ENCODE data around the gene CFAP43. TPM values are rescaled to one million over a fixed set of nuclear protein-coding genes. Genes with fewer than 3 reads are reported as not detected.
A peak's percentile ranks its signal among the peaks of the same experiment; 100 is the strongest.
"Not testable (repeated sequence)": the region's sequence is repeated elsewhere in the genome, so short reads cannot be mapped to it uniquely, and the experiment has no call there.

Gene CFAP43
- total and polyA plus RNA-seq, 9 of the 15 experiments (the other 6 are each of a cell fraction or from before 2014, with no cell fraction given) = 0.07 to 0.86 (median 0.11) TPM; not detected in 1

GRCh38 chr10:104250371-104250770 lies 18.2 kb upstream of the CFAP43 start (continued):
- TF ChIP-seq DDX20 (tag; IDR thresholded peaks at IDR 0.05; ENCODE audit: low read depth) = no peak

- peaks cover 12% of the 10 kb centered on the region for H3K9me3 ChIP-seq (replicated peaks; ENCODE audit: control insufficient read depth, insufficient read depth, low read depth, low read length)
- peaks cover 0 to 20% of the 10 kb centered on the region in 2 experiments; a peak in 3 of 5 replicates for H3K4me1 ChIP-seq (replicated peaks in 1 of 2; ENCODE audit: control insufficient read depth in 2 of 2, insufficient read depth in 2 of 2, low read length in 2 of 2)
- H4K20me1 ChIP-seq (replicated peaks; ENCODE audit: control insufficient read depth, insufficient read depth, low read length); POLR2A ChIA-PET; FAIRE-seq; ATAC-seq; CTCF ChIA-PET (ENCODE audit: low intra/inter-chr PET ratio); H3K27ac ChIP-seq (ENCODE audit: extremely low read depth, low read depth, low read length); H3K4me2 ChIP-seq (ENCODE audit: insufficient read depth, low read length); in situ Hi-C loops (cut with MboI); H3K4me3 ChIP-seq; H3K79me2 ChIP-seq (ENCODE audit: control insufficient read depth, insufficient read depth, low read length); H3K27me3 ChIP-seq (ENCODE audit: control insufficient read depth in 2 of 2, insufficient read depth in 2 of 2, low read length in 2 of 2); H3K9ac ChIP-seq (ENCODE audit: insufficient read depth in 1 of 2, low read depth in 2 of 2, low read length in 2 of 2); intact Hi-C loops (cut with micrococcal nuclease); DNase-seq (ENCODE audit: extremely low read depth in 1 of 4, low spot score in 3 of 4); H3K9me1 ChIP-seq (ENCODE audit: control insufficient read depth, insufficient read depth, low read length); H2AFZ ChIP-seq (ENCODE audit: low read depth, low read length); BruUV-seq (replicated peaks); H3K36me3 ChIP-seq (ENCODE audit: control insufficient read depth, insufficient read depth, low read length): not testable (repeated sequence)
- TF ChIP-seq NFYB (IDR thresholded peaks at IDR 0.05; ENCODE audit: extremely low read depth, insufficient read length) = peak; percentile 26
- WGBS (ENCODE audit: insufficient coverage, low coverage, missing lambda C conversion rate) = 91% methylated on average over 11 of the region's 11 CpGs
These were observed 16.8 kb upstream of the CFAP43 start for GRCh38 chr10:104248931-104249330.

- ChIA-PET POLR2A (no interaction called here), CTCF (ENCODE audit: low intra/inter-chr PET ratio) (no interaction called here)
- in situ Hi-C loops (cut with MboI) = no loop called here
- Histone ChIP-seq H3K4me2 (ENCODE audit: insufficient read depth, low read length) (0 out of 2 replicates have a peak overlapping the region, but pooled peaks have one; percentile 13), H2AFZ (ENCODE audit: low read depth, low read length) (peak overlapping the region; percentile 39), H3K79me2 (ENCODE audit: control insufficient read depth, insufficient read depth, low read length) (no peaks in the 10 kb centered on the region), H3K9ac (ENCODE audit: insufficient read depth in 1 of 2, low read depth in 2 of 2, low read length in 2 of 2) (no peak overlapping the region), H3K4me1 (replicated peaks in 1 of 2; ENCODE audit: control insufficient read depth in 2 of 2, insufficient read depth in 2 of 2, low read length in 2 of 2) (peaks cover 0 to 7% of the 10 kb centered on the region in 2 experiments; a peak in 3 of 5 replicates), H3K27me3 (ENCODE audit: control insufficient read depth in 2 of 2, insufficient read depth in 2 of 2, low read length in 2 of 2) (no peaks in the 10 kb centered on the region), H3K9me1 (ENCODE audit: control insufficient read depth, insufficient read depth, low read length) (no peaks in the 10 kb centered on the region), H4K20me1 (replicated peaks; ENCODE audit: control insufficient read depth, insufficient read depth, low read length) (no peaks in the 10 kb centered on the region), H3K9me3 (replicated peaks; ENCODE audit: control insufficient read depth, insufficient read depth, low read depth, low read length) (peaks cover 12% of the 10 kb centered on the region), H3K4me3 (no peak overlapping the region), H3K27ac (ENCODE audit: extremely low read depth, low read depth, low read length) (peak overlapping the region; percentile 49; the same call in 1 of the 3 replicates), H3K36me3 (ENCODE audit: control insufficient read depth, insufficient read depth, low read length) (no peaks in the 10 kb centered on the region)
- no peak for FAIRE-seq
- WGBS (ENCODE audit: insufficient coverage, low coverage, missing lambda C conversion rate) = 61% methylated on average over 3 of the region's 3 CpGs
- 0 out of 2 replicates have a peak, but pooled peaks have one; percentile 19 for TF ChIP-seq NFE2 (IDR thresholded peaks at IDR 0.05; ENCODE audit: low read depth)
- TF ChIP-seq, protein P1, sequence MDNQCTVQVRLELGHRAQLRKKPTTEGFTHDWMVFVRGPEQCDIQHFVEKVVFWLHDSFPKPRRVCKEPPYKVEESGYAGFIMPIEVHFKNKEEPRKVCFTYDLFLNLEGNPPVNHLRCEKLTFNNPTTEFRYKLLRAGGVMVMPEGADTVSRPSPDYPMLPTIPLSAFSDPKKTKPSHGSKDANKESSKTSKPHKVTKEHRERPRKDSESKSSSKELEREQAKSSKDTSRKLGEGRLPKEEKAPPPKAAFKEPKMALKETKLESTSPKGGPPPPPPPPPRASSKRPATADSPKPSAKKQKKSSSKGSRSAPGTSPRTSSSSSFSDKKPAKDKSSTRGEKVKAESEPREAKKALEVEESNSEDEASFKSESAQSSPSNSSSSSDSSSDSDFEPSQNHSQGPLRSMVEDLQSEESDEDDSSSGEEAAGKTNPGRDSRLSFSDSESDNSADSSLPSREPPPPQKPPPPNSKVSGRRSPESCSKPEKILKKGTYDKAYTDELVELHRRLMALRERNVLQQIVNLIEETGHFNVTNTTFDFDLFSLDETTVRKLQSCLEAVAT (IDR thresholded peaks at IDR 0.05) = no peak
- peak; percentile 18; the same call in 1 of the 3 replicates for ATAC-seq
- intact Hi-C loops (cut with micrococcal nuclease) = no loop called here
- BruUV-seq (replicated peaks) = no TSS peak
- no peak for DNase-seq (ENCODE audit: extremely low read depth in 1 of 4, low spot score in 3 of 4)
These were observed 15.5 kb upstream of the CFAP43 start for GRCh38 chr10:104247513-104248146.
